ENCODE results near the gene FLYWCH1.
"Not testable (repeated sequence)": the region's sequence is repeated elsewhere in the genome, so short reads cannot be mapped to it uniquely, and the experiment has no call there.

FLYWCH1 gene

GRCh38 chr16:2926650-2926999 is 14.9 kb downstream of the FLYWCH1 start:
- DNase-seq (ENCODE audit: low read depth in 2 of 2), result no peak

- peak; percentile 68 to 76 for DNase-seq (ENCODE audit: low read depth in 2 of 2)
Observed at GRCh38 chr16:2927010-2927646, 15.4 kb downstream of the FLYWCH1 start.

DNA sequence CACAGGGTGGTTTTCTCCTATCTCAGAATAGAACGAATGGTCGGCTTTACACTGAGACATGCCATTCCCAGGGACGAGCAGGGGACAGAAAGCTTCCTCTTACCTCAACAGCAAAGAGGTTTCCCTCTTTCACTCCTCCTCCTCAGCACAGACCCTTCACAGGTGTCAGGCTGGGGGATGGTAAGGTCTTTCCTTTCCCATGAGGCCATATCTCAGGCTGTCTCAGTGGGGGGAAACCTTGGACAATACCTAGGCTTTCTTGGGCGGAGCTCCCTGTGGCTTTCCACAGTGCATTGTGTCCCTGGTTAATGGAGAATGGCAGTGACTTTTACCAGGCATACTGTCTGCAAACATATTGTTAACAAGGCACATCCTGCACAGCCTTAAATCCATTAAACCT is 16.4 kb downstream of the FLYWCH1 start:
- DNase-seq (ENCODE audit: low read depth in 2 of 2), result not testable (repeated sequence)

- no peak for DNase-seq (ENCODE audit: low read depth in 2 of 2)
Observed at GRCh38 chr16:2928796-2929195, 17.1 kb downstream of the FLYWCH1 start.

DNA sequence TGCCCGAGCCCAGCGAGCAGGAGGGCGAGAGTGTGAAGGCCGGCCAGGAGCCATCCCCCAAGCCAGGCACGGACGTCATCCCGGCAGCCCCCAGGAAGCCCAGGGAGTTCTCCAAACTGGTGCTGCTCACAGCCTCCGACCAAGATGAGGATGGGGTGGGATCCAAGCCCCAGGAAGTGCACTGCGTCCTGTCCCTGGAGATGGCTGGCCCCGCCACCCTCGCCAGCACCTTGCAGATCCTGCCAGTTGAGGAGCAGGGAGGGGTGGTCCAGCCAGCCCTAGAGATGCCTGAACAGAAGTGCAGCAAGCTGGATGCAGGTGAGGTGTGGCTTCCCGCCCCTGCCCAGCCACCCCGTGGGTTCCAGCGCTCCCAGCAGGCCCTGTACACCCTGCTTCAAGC is 18.0 kb downstream of the FLYWCH1 start:
- no peak for DNase-seq (ENCODE audit: low read depth in 2 of 2)

DNA sequence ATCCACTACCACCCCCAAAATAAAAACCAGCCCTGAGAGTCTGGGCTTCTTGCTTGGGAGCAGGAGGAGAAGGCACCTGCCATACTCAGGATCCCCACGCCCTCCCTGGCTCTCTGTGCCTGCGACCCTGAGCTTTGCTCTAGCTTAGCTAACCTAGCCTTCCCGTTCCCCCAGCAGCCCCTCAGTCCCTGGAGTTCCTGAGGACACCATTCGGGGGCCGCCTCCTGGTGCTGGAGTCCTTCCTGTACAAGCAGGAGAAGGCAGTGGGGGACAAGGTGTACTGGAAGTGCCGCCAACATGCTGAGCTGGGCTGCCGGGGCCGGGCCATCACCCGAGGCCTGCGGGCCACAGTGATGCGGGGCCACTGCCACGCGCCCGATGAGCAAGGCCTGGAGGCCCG is 18.5 kb downstream of the FLYWCH1 start:
- no peak for DNase-seq (ENCODE audit: low read depth in 2 of 2)

- DNase-seq (ENCODE audit: low read depth in 2 of 2), result not testable (repeated sequence)
Observed at GRCh38 chr16:2931231-2931914, 19.6 kb downstream of the FLYWCH1 start.

GRCh38 chr16:2933136-2933535 is 21.4 kb downstream of the FLYWCH1 start:
- no peak for DNase-seq (ENCODE audit: low read depth in 2 of 2)

DNA sequence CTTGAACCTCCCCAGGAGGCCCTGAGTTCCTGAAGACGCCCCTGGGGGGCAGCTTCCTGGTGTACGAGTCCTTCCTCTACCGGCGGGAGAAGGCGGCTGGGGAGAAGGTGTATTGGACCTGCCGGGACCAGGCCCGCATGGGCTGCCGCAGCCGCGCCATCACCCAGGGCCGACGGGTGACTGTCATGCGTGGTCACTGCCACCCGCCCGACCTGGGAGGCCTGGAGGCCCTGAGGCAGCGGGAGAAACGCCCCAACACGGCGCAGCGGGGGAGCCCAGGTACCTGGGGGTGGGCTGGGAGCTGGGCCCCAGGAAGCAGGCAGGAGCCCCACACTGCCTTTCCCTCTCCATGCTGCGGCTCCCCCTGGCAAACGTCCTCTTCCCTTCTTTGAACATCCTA is 22.0 kb downstream of the FLYWCH1 start:
- no peak for DNase-seq (ENCODE audit: low read depth in 2 of 2)

GRCh38 chr16:2934450-2934849 is 22.7 kb downstream of the FLYWCH1 start:
- no peak for DNase-seq (ENCODE audit: low read depth in 2 of 2)

DNA sequence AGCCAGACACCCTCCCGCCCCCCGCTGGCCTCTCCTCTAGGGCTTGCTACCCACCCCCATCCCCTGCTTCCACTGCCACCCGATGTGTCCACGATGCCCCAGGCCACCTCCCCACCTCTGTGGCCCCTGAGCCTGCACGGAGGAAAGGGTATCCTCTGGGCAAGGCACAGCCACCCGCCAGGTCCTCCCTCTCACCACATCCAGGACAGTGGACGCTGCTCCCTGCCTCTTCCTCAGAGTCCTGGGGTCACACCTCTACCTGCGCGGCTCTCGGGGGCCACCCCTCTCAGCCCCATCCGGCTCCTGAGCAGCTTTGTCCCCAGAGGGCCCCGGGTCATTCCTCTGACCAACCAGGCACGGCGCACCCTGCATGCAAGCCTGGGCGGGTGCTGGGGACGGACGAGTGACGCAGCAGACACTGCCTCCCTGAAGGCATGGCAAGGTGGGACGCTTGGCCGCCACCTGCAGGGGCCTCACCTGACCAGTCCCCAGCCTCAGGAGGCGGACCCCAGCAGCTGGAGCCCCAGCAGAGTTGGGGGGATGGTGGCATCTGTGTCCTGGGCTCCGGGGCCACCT is 24.8 kb downstream of the FLYWCH1 start:
- DNase-seq (ENCODE audit: low read depth in 2 of 2), result no peak

DNA sequence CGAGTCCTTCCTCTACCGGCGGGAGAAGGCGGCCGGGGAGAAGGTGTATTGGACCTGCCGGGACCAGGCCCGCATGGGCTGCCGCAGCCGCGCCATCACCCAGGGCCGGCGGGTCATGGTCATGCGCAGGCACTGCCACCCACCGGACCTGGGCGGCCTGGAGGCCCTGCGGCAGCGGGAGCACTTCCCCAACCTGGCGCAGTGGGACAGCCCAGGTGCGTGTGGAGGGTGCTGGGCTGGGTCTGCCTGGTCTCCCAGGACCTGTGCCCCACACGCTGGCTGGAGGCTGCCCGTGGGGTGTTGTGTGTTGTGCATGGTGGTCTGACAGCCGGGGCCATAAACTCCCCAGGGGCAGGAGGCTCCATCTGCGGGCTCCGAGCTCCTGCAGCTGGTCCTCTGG is 25.4 kb downstream of the FLYWCH1 start:
- DNase-seq (ENCODE audit: low read depth in 2 of 2), result no peak

- DNase-seq (ENCODE audit: low read depth in 2 of 2), result no peak
Observed at GRCh38 chr16:2938206-2938605, 26.5 kb downstream of the FLYWCH1 start.

DNA sequence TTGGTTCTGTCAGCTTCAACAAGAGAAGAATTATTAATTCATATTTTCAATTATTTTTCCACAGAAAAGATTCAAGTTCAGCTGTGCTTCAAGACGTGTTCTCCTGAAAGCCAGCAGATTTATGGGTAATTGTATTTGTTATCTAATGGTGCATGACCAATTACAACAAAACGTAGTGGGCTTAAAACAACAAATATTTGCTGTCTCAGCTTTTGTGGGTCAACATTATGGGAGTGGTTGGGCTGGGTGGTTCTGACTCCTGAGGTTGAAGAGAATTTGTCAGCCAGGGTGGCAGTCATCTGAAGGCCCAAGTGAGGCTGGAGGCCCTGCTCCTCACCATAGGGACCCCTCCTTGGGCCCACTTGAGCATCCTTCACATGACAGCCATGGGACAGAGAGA is 28.2 kb downstream of the FLYWCH1 start:
- DNase-seq (ENCODE audit: low read depth in 2 of 2), result no peak

- DNase-seq (ENCODE audit: low read depth in 2 of 2), result no peak
Observed at GRCh38 chr16:2942045-2942444, 30.3 kb downstream of the FLYWCH1 start.

DNA sequence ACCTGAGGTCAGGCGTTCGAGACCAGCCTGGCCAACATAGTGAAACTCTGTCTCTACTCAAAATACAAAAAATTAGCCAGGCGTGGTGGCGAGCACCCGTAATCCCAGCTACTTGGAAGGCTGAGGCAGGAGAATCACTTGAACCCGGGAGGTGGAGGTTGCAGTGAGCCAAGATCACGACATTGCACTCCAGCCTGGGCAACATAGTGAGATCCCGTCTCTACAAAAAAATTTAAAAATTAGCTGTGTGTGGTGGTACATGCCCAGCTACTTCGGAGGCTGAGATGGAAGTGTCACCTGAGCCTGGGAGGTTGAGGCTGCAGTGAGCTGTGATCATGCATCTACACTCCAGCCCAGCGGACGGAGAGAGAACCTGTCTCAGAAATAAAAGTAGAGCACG is 32.0 kb downstream of the FLYWCH1 start:
- not testable (repeated sequence) for DNase-seq (ENCODE audit: low read depth in 2 of 2)

GRCh38 chr16:2946649-2947048 is 34.9 kb downstream of the FLYWCH1 start:
- no peak for DNase-seq (ENCODE audit: low read depth in 2 of 2)

DNA sequence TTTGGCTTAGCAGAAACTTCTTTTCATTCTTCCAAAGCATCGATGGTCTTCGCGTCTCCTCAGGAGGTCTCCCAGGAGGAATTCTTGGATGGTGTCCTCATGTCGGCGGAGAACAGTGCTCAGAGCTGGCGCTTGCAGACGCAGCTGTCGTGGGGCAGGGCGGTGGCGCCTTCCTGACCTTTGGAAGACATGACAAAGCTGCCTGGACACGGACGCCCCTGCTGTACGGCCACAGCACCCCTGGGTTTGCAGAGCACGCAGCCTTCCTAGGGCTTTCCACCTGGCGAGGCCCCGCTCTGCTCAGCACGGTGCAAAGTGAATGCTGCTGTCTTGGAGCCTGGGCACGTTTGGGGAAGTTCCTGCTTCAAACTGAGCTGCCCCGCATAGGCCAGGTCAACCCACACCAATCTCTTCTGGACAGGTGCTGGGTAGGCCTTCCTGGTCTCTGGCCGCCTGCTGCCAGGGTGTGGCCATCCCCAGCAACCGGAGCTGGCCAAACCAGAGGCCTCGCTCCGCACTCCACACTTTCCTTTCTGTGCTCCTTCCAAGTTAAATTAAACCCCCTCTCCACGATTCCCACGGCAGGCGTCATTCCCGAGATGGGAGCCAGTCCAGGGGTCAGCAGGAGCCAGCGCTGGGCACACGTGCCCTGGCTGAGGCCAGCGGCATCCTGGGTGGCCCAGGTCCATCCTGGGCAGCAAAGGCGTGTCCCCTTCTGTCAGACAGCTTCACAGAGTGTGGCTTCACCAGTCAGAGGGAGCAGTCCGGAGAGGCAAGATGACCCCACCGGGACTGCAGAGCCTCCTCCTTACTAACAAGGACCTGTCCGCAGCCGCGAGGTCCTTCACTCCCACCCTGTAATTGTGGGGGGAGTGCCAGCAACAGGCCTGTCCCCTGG is 37.3 kb downstream of the FLYWCH1 start:
- no peak for DNase-seq (ENCODE audit: low read depth in 2 of 2)

GRCh38 chr16:2949705-2950352 is 38.1 kb downstream of the FLYWCH1 start:
- no peak for DNase-seq (ENCODE audit: low read depth in 2 of 2)

- DNase-seq (ENCODE audit: low read depth in 2 of 2), result no peak
Observed at GRCh38 chr16:2950353-2950724, 38.6 kb downstream of the FLYWCH1 start.

GRCh38 chr16:2950773-2951172 is 39.0 kb downstream of the FLYWCH1 start:
- DNase-seq (ENCODE audit: low read depth in 2 of 2), result no peak

- no peak for DNase-seq (ENCODE audit: low read depth in 2 of 2)
Observed at GRCh38 chr16:2952679-2953078, 40.9 kb downstream of the FLYWCH1 start.
